ENCODE results near the gene MCM5.

The MCM5 gene

GRCh38 chr22:35379146-35379993, 20.6 kb upstream of the MCM5 start:
- no peak for DNase-seq

- DNase-seq, result no peak
Measured at GRCh38 chr22:35380013-35380412, 19.9 kb upstream of the MCM5 start.

GRCh38 chr22:35380537-35381423, 19.2 kb upstream of the MCM5 start, which contains the start of gene HMOX1:
Gene HMOX1, plus strand, starts transcription at chr22:35381096. Its CDS starts 78 bp downstream, at chr22:35381174.
- peak; percentile 34 to 41 for DNase-seq

- DNase-seq, result no peak
Measured at GRCh38 chr22:35381424-35382009, 18.4 kb upstream of the MCM5 start.

- no peak for DNase-seq
Measured at GRCh38 chr22:35383679-35384071, 16.3 kb upstream of the MCM5 start.

GRCh38 chr22:35384527-35384926, 15.4 kb upstream of the MCM5 start:
- DNase-seq, result no peak

GRCh38 chr22:35384975-35385588, 14.9 kb upstream of the MCM5 start:
- no peak for DNase-seq

- DNase-seq, result no peak
Measured at GRCh38 chr22:35386670-35387288, 13.2 kb upstream of the MCM5 start.

- no peak for DNase-seq
Measured at GRCh38 chr22:35390933-35391332, 9.0 kb upstream of the MCM5 start.

- DNase-seq, result no peak
Measured at GRCh38 chr22:35392357-35392756, 7.6 kb upstream of the MCM5 start.

- no peak for DNase-seq
Measured at GRCh38 chr22:35393116-35394010, 6.6 kb upstream of the MCM5 start.

- DNase-seq, result no peak
Measured at GRCh38 chr22:35394011-35394312, 6.0 kb upstream of the MCM5 start.

- DNase-seq, result no peak
Measured at GRCh38 chr22:35394810-35395563, 5.0 kb upstream of the MCM5 start.

GRCh38 chr22:35396622-35397021, 3.3 kb upstream of the MCM5 start:
- DNase-seq, result peak; percentile 28 to 54

GRCh38 chr22:35397095-35397904, 2.6 kb upstream of the MCM5 start:
- DNase-seq, result no peak

- DNase-seq, result no peak
Measured at GRCh38 chr22:35398591-35398973, 1.4 kb upstream of the MCM5 start.

GRCh38 chr22:35399114-35399677, 744 bp upstream of the MCM5 start:
- no peak for DNase-seq

- no peak for DNase-seq
Measured at GRCh38 chr22:35400501-35400790, 506 bp downstream of the MCM5 start.

- DNase-seq, result no peak
Measured at GRCh38 chr22:35401863-35402262, 1.9 kb downstream of the MCM5 start.

- DNase-seq, result no peak
Measured at GRCh38 chr22:35403356-35403755, 3.4 kb downstream of the MCM5 start.
